GM19463 (cell line): ENCODE data around the gene EPHB3.

Source experiments
- ATAC-seq: cut with Tn5 transposase; IDR thresholded peaks from one replicate; pipeline ENCODE4 v1.9.1; 2021; ENCODE audit warnings: mild to moderate bottlenecking, moderate library complexity; ENCODE audit not compliant: unreplicated experiment

The EPHB3 gene

GRCh38 chr3:184563561-184563925, 2.0 kb downstream of the EPHB3 start:
- no peak for ATAC-seq

DNA sequence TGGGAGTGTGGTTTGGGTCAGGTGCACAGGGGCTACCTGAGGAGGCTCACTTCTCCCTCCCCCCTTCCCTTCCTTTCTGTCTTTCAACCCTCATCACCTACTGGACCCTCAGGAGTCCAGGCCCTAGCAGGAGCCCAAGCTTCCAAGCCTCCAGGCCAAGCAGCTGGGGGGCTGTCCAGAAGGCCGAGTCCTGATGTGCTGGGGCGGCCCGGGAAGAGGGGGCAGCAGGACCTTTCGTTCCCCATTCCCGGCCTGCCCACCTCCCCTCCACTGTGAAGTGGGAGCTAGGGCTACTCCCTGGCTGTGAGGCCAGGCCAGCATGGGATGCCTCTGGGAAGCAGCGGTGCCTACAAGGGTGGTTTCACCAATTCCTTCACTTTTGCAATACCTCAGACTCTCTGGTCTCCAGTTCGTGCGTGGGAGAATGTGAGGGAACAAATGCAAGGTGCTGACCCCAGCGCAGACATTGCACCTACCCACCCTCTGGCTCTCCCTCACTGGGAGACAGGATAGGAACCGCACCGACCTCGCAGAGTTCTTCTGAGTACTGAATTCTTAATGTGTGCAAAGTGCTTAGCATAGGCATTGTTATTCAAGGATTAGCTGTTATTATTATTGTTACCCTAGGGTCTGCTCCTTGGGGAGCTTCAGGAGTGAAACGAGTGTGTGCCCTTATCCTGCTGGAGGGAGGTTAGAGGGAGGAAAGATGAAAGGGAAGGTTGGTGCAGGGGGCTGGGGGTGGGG, 2.5 kb downstream of the EPHB3 start:
- no peak for ATAC-seq

GRCh38 chr3:184564685-184565385, 3.2 kb downstream of the EPHB3 start:
- ATAC-seq, result no peak

- ATAC-seq, result no peak
Measured at GRCh38 chr3:184565421-184566211, 4.0 kb downstream of the EPHB3 start.

- no peak for ATAC-seq
Measured at GRCh38 chr3:184566441-184567414, 5.1 kb downstream of the EPHB3 start.

DNA sequence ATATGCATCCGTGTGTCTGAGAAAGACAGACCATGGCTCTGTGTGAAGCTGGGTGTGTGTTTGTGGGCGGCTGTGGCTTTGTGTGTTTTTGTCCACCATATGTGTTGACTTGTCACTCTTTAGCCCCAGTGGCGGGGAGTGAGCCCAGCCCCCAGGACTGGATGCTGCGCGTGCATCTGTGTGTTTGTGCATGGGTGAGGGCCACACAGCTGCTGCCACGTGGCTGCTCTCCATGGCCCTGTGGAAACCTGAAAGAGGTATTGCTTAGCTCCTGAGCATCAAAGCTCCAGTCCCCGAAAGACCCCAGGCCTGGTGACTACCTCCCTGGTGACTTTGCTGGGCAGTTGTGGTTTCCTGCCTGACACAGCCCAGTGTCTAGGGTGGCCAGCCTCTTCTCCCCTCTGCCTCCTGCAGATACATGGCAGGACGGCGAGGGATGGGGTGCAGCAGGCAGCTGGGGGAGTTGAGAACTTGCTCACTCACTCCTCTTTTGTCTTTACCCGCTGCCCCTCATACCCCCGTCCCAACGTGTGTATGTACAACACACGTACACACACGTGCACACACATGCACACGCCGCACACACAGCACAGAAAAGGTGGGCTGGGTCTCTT, 6.5 kb downstream of the EPHB3 start:
- ATAC-seq, result no peak

- no peak for ATAC-seq
Measured at GRCh38 chr3:184568560-184568923, 7.0 kb downstream of the EPHB3 start.

DNA sequence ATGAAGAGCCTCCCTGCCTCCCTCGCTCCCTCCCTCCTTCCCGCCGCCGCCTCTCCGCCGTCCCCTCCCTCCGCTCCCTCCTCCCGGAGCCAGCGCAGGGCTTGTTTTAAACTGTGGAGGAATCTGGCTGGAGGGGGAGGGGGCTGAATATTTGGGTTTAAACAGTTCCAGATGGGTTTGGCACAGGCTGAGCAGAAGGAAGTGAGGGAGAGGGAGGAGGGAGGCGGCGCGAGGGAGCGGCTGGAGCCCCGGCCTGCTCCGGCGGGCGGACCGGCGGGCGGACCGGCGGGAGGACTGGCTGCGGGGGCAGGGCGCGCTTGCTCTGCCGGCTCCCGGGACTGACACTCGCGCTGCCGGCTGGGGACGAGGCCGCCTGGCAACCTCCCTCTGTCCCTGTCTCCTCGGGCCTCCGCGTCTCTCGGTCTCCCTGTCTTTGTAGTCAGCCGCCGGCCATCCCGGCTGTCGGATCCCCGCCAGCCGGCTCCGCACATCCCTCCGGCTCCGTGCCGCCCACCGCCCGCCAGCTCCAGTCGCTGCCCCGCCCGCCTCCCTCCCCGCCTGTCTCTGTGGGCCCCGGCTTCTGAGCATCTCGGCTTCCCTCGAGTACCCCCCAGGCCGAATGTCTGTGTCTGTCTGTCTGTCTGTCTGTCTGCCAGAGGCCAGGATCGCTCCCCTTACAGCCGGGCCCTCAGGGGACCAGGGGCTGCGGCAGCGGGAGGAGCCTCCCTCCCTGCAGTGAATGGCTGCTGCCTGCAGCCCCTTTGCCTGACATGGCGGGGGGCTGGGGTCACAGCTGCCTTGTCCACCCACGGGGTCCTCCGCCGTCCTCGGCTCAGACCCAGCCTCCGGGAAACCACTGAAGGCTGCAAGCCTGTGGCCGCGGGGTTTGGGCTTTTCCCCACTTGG, 7.6 kb downstream of the EPHB3 start:
- no peak for ATAC-seq

DNA sequence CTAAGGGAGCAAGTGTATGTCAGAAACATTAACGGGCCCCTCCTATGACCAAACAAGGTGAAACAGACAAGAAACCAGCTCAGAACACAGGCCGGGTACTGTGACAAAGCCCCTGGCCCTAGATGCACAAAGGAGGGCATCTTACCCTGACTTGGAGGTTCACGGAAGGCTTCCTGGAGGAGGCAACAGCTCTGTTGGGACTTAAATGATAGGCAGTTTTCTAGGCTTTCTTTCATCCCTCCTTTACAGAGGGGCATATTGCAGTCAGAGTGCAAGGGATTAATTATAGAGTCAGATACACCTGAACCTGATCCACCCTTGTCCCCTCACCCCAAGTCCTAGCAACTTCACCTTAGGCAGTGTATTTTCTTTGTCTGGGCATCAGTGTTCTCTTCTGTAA, 8.4 kb downstream of the EPHB3 start:
- no peak for ATAC-seq

DNA sequence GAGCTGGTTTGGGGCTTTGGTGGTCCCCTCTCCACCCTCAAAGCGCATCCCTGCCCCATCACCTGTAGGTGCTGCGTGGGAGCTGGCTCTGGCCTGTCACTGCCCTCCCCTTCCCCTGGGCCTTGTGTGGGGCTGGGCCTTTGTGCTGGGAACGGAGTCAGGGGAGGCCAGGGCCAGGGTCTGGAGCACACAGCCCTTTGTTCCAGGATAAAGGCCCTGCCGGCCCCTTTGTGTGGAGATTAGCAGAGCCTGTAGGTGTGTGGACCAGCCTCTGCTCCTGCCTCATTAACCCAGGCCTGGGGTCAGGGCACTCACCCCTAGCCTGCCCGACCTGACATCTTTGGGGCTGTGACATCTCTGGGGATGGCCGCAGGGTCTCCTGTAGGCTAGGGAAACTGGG, 8.9 kb downstream of the EPHB3 start:
- no peak for ATAC-seq

GRCh38 chr3:184571750-184572377, 10.3 kb downstream of the EPHB3 start:
- ATAC-seq, result no peak

DNA sequence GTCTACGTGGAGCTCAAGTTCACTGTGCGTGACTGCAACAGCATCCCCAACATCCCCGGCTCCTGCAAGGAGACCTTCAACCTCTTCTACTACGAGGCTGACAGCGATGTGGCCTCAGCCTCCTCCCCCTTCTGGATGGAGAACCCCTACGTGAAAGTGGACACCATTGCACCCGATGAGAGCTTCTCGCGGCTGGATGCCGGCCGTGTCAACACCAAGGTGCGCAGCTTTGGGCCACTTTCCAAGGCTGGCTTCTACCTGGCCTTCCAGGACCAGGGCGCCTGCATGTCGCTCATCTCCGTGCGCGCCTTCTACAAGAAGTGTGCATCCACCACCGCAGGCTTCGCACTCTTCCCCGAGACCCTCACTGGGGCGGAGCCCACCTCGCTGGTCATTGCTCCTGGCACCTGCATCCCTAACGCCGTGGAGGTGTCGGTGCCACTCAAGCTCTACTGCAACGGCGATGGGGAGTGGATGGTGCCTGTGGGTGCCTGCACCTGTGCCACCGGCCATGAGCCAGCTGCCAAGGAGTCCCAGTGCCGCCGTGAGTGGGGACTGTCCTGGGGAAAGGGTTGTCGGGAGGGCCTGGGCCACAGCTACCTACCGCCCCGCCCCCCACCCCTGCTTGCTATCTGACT, 11.2 kb downstream of the EPHB3 start:
- no peak for ATAC-seq

- no peak for ATAC-seq
Measured at GRCh38 chr3:184574515-184575417, 13.2 kb downstream of the EPHB3 start.

DNA sequence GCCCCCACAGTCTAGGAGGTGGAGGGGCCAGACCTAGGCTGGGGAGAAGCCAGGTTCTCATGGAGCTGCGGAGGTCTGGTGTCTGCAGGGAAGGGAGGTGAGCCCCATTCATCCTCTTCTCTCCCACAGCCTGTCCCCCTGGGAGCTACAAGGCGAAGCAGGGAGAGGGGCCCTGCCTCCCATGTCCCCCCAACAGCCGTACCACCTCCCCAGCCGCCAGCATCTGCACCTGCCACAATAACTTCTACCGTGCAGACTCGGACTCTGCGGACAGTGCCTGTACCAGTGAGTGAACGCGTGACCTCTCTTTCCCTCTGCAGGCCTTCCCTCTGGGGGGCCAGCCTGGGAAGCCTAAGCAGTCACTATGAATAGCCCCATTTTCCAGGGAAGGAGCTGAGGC, 14.1 kb downstream of the EPHB3 start:
- ATAC-seq, result no peak

DNA sequence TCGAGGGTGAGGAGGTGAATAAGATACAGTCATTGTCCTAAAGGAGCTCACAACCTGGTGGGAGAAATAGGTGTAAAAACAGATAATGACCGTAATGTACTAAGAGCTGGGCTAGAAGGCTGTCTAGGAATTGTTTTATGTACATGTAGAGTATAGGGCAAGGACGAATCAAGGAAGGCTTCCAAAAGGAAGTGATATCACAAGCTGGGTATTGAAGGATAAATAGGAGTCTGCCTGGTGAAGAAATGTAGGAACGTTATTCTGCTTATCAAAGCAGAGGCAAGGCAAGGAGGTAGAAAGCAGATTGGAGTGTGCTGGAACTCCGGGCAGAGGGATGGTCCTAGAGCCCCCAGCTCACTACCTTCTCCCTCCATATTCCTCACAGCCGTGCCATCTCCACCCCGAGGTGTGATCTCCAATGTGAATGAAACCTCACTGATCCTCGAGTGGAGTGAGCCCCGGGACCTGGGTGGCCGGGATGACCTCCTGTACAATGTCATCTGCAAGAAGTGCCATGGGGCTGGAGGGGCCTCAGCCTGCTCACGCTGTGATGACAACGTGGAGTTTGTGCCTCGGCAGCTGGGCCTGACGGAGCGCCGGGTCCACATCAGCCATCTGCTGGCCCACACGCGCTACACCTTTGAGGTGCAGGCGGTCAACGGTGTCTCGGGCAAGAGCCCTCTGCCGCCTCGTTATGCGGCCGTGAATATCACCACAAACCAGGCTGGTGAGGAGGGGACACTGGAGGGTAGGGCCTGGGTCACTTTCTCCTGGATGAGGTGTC, 15.1 kb downstream of the EPHB3 start:
- ATAC-seq, result no peak

GRCh38 chr3:184577546-184577945, 16.0 kb downstream of the EPHB3 start:
- no peak for ATAC-seq

GRCh38 chr3:184578218-184578617, 16.6 kb downstream of the EPHB3 start:
- no peak for ATAC-seq
